ENCODE measurements around the gene INO80. TPM values are rescaled to one million over a fixed set of nuclear protein-coding genes. Genes with fewer than 3 reads are reported as not detected.

The INO80 gene
- total and polyA plus RNA-seq, 2 donors (not counting 1 experiment from before 2014, with no cell fraction given), result 5.7 to 34.0 TPM

DNA sequence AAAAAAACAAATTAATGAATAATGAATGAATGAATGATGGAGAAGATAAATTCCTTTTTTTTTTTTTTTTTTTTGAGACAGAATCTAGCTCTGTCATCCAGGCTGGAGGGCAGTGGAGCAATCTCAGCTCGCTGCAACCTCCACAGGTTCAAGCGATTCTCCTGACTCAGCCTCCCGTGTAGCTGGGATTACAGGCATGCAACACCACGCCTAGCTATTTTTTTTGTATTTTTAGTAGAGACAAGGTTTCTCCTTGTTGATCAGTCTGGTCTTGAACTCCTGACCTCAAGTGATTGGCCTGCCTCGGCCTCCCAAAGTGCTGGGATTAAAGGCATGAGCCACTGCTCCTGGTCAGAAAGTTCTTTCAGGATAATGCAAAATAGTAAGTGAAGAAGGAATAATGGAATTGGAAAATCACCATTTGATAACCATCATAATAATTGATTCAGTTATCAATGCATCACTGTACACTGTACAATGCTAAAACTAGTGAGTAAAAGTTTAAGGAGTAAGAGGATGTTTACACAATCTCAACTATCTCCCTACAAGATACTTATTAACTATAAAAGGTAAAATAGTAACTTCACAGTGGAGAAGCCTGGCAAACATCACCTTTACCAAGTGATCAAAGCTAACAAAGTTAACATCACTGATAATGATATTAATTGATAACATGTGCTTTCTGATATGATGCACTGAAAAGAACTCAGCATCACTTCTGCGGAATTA is 12.3 kb upstream of the INO80 start:
- no peak for TF ChIP-seq EZH2 (IDR thresholded peaks at IDR 0.05; ENCODE audit: low read length, missing control alignments)
- TF ChIP-seq, protein P1, sequence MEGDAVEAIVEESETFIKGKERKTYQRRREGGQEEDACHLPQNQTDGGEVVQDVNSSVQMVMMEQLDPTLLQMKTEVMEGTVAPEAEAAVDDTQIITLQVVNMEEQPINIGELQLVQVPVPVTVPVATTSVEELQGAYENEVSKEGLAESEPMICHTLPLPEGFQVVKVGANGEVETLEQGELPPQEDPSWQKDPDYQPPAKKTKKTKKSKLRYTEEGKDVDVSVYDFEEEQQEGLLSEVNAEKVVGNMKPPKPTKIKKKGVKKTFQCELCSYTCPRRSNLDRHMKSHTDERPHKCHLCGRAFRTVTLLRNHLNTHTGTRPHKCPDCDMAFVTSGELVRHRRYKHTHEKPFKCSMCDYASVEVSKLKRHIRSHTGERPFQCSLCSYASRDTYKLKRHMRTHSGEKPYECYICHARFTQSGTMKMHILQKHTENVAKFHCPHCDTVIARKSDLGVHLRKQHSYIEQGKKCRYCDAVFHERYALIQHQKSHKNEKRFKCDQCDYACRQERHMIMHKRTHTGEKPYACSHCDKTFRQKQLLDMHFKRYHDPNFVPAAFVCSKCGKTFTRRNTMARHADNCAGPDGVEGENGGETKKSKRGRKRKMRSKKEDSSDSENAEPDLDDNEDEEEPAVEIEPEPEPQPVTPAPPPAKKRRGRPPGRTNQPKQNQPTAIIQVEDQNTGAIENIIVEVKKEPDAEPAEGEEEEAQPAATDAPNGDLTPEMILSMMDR (conservative IDR thresholded peaks at IDR 0.05 in 1 of 2, IDR thresholded peaks at IDR 0.05 in 1 of 2; ENCODE audit: low read depth in 1 of 2, low read length in 2 of 2), result no peak

DNA sequence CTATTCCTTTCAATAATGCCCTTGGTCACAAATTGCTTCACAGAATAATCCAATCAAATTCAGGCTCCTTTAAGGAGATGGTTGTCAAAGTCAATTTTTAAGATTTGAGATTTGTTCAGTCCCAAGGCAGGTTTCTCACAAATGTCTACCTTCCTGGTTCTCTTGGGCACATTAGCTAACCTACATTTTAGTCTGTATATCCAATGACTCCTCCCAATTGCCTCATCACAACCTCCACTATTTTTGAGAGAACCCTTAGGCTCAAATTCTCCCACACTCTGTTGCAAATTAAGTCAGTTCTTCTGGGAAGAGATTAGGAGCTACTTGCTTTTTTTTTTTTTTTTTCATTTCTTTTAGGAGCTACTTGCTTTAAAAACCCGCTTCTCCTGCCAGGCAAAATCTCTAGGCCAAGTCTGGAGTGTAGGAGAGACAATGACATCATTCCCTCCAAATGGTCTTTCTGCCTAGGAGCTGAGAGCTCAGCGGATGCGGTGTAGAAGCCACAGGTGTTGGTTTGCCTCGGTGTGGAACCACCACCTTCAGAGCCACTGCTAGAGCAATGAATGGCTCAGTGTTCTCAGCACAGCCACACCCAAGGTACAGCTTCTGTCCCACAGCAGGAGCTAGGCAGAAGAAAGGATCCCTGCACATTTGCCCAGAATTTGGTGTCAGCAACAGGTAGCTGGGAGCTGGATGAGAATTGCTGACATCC is 10.0 kb upstream of the INO80 start:
- no peak overlapping the region for H3K4me2 ChIP-seq (ENCODE audit: extremely low read depth, insufficient read depth, low read length)
- H3K79me2 ChIP-seq (ENCODE audit: control insufficient read depth, insufficient read depth, low read length), result no peaks in the 10 kb centered on the region
- TF ChIP-seq, protein P1 (conservative IDR thresholded peaks at IDR 0.05 in 1 of 2, IDR thresholded peaks at IDR 0.05 in 1 of 2; ENCODE audit: low read depth in 1 of 2, low read length in 2 of 2), result no peak
- TF ChIP-seq EZH2 (IDR thresholded peaks at IDR 0.05; ENCODE audit: low read length, missing control alignments), result no peak
- no peak overlapping the region for H3K27ac ChIP-seq (ENCODE audit: insufficient read depth, low read length)
- no peaks in the 10 kb centered on the region for H4K20me1 ChIP-seq (ENCODE audit: control insufficient read depth, extremely low read depth, insufficient read depth, low read length)
- H3K4me1 ChIP-seq (ENCODE audit: control insufficient read depth, extremely low read depth, insufficient read depth, low read length), result no peaks in the 10 kb centered on the region
- H3K27me3 ChIP-seq (ENCODE audit: control insufficient read depth, insufficient read depth, low read length), result no peaks in the 10 kb centered on the region
- H3K36me3 ChIP-seq (ENCODE audit: control insufficient read depth, insufficient read depth, low read length), result no peaks in the 10 kb centered on the region
- H2AFZ ChIP-seq (ENCODE audit: low read length), result no peak overlapping the region
- H3K9ac ChIP-seq (ENCODE audit: insufficient read depth, low read length), result no peak overlapping the region
- DNase-seq (ENCODE audit: low read depth in 2 of 2), result no peak
- no peaks in the 10 kb centered on the region for H3K9me3 ChIP-seq (ENCODE audit: control insufficient read depth, insufficient read depth, low read depth, low read length)
- H3K4me3 ChIP-seq (replicated peaks in 1 of 4; ENCODE audit: control extremely low read depth in 1 of 4, insufficient read depth in 1 of 4, low read depth in 3 of 4, low read length in 4 of 4), result no peak overlapping the region

More for the DNA sequence above, 12.3 kb upstream of the INO80 start:
- Histone ChIP-seq H3K4me1 (ENCODE audit: control insufficient read depth, extremely low read depth, insufficient read depth, low read length) (no peaks in the 10 kb centered on the region), H4K20me1 (ENCODE audit: control insufficient read depth, extremely low read depth, insufficient read depth, low read length) (no peaks in the 10 kb centered on the region), H3K36me3 (ENCODE audit: control insufficient read depth, insufficient read depth, low read length) (no peaks in the 10 kb centered on the region), H3K9me3 (ENCODE audit: control insufficient read depth, insufficient read depth, low read depth, low read length) (no peaks in the 10 kb centered on the region), H3K9ac (ENCODE audit: insufficient read depth, low read length) (no peak overlapping the region), H3K27ac (ENCODE audit: insufficient read depth, low read length) (no peak overlapping the region), H3K79me2 (ENCODE audit: control insufficient read depth, insufficient read depth, low read length) (no peaks in the 10 kb centered on the region), H2AFZ (ENCODE audit: low read length) (no peak overlapping the region), H3K27me3 (ENCODE audit: control insufficient read depth, insufficient read depth, low read length) (peaks cover 3% of the 10 kb centered on the region), H3K4me2 (ENCODE audit: extremely low read depth, insufficient read depth, low read length) (no peak overlapping the region), H3K4me3 (replicated peaks in 1 of 4; ENCODE audit: control extremely low read depth in 1 of 4, insufficient read depth in 1 of 4, low read depth in 3 of 4, low read length in 4 of 4) (no peak overlapping the region)
- DNase-seq (ENCODE audit: low read depth in 2 of 2), result no peak

DNA sequence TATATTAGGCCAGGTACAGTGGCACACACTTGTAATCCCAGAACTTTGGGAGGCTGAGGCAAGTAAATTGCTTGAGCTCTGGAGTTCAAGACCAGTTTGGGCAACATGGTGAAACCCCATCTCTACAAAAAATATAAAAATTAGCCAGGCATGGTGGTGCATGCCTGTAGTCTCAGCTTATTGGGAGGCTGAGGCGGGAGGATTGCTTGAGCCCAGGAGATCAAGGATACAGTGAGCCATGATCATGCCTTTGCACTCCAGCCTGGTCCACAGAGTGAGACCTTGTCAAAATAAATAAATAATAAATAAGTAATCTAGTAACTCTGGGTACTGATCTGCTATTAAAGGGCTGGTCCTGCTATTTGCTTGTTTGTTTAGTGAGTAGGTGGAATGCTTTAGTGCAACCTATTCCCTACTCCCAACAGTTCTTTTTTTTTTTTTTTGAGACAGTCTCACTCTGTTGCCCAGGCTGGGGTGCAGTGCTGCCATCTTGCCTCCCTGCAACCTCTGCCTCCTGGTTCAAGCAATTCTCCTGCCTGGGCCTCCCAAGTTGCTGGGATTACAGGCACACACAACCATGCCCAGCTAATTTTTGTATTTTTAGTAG is 9.1 kb upstream of the INO80 start:
- Histone ChIP-seq H3K4me1 (ENCODE audit: control insufficient read depth, extremely low read depth, insufficient read depth, low read length) (no peaks in the 10 kb centered on the region), H3K79me2 (ENCODE audit: control insufficient read depth, insufficient read depth, low read length) (no peaks in the 10 kb centered on the region), H4K20me1 (ENCODE audit: control insufficient read depth, extremely low read depth, insufficient read depth, low read length) (no peaks in the 10 kb centered on the region), H3K4me3 (replicated peaks in 1 of 4; ENCODE audit: control extremely low read depth in 1 of 4, insufficient read depth in 1 of 4, low read depth in 3 of 4, low read length in 4 of 4) (no peak overlapping the region), H3K9me3 (ENCODE audit: control insufficient read depth, insufficient read depth, low read depth, low read length) (no peaks in the 10 kb centered on the region), H2AFZ (ENCODE audit: low read length) (no peak overlapping the region), H3K27me3 (ENCODE audit: control insufficient read depth, insufficient read depth, low read length) (no peaks in the 10 kb centered on the region), H3K36me3 (ENCODE audit: control insufficient read depth, insufficient read depth, low read length) (no peaks in the 10 kb centered on the region), H3K27ac (ENCODE audit: insufficient read depth, low read length) (no peak overlapping the region), H3K4me2 (ENCODE audit: extremely low read depth, insufficient read depth, low read length) (no peak overlapping the region), H3K9ac (ENCODE audit: insufficient read depth, low read length) (no peak overlapping the region)
- no peak for TF ChIP-seq EZH2 (IDR thresholded peaks at IDR 0.05; ENCODE audit: low read length, missing control alignments)
- TF ChIP-seq, protein P1 (conservative IDR thresholded peaks at IDR 0.05 in 1 of 2, IDR thresholded peaks at IDR 0.05 in 1 of 2; ENCODE audit: low read depth in 1 of 2, low read length in 2 of 2), result no peak
- no peak for DNase-seq (ENCODE audit: low read depth in 2 of 2)

Measured in fibroblast of lung (primary cell).